Measurements from ENCODE around the gene CDK8. TPM values are rescaled to one million over a fixed set of nuclear protein-coding genes. Genes with fewer than 3 reads are reported as not detected.
A peak's percentile ranks its signal among the peaks of the same experiment; 100 is the strongest.

Gene CDK8
- polyA plus RNA-seq, 4 donors: 16.8 to 29.7 (median 25.3) TPM

- DNase-seq: peak; percentile 97 to 99
- Histone ChIP-seq H3K9me3 (ENCODE audit: control insufficient read depth in 2 of 2, insufficient read depth in 1 of 2, low read depth in 1 of 2, low read length in 1 of 2) (no peaks in the 10 kb centered on the region), H3K4me3 (ENCODE audit: low read depth in 1 of 3, low read length in 3 of 3) (peak within 1 kb of the TSS; percentile 92 to 96 (median 95)), H3K36me3 (ENCODE audit: control insufficient read depth in 3 of 3, insufficient read depth in 2 of 3, low read depth in 1 of 3, low read length in 3 of 3) (peaks cover 0 to 6% (median 2%) of the 10 kb centered on the region in 3 donors), H3K27ac (ENCODE audit: low read depth in 1 of 3, low read length in 2 of 3) (peak within 1 kb of the TSS; percentile 96 to 98 (median 97)), H3K27me3 (ENCODE audit: control insufficient read depth in 3 of 3, insufficient read depth in 3 of 3, low read length in 3 of 3) (no peaks in the 10 kb centered on the region), H3K4me1 (ENCODE audit: control insufficient read depth in 3 of 3, insufficient read depth in 2 of 3, low read depth in 1 of 3, low read length in 2 of 3) (peaks cover 0 to 3% (median 2%) of the 10 kb centered on the region in 3 donors)
- no peak for FAIRE-seq
- 0 to 1% (median 0%) methylated on average over 56 to 67 of the region's 67 CpGs for WGBS, 3 donors
These were observed 32.0 kb upstream of the CDK8 start, which contains the start of gene RNF6 for GRCh38 chr13:26221721-26222519. Gene RNF6 (minus strand): TSS chr13:26222314. CDS start chr13:26219649, 2,665 bp downstream.

DNA sequence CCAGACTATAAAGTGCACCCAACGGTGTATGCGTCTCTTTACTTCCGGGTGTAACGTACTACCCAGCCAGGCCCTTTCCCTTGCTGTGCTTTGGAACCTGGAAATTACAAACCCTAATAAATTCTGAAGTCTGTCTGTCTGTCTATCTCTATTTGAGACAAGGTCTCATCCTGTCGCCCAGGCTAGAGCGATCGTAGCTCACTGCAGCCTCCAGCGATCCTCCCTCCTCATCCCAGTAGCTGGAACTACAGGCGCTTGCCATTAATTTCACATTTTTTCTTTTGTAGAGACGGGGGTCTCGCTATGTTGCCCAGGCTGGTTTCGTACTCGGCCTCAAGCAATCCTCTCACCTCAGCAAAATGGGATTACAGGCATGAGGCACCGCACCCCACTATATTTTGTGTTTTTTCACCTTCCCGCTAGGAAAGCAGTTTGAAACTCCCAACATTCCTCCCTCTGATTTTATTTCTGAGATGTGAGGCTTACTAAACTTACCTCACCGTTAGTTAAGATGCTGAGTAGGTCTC lies 31.3 kb upstream of the CDK8 start:
- WGBS, 3 donors: 22 to 31% (median 29%) methylated on average over 16 of the region's 16 CpGs
- no peak for DNase-seq
- peaks cover 0 to 2% (median 2%) of the 10 kb centered on the region in 3 donors for H3K36me3 ChIP-seq (ENCODE audit: control insufficient read depth in 3 of 3, insufficient read depth in 2 of 3, low read depth in 1 of 3, low read length in 3 of 3)
- H3K4me1 ChIP-seq (ENCODE audit: control insufficient read depth in 3 of 3, insufficient read depth in 2 of 3, low read depth in 1 of 3, low read length in 2 of 3): peaks cover 0 to 3% (median 2%) of the 10 kb centered on the region in 3 donors
- no peaks in the 10 kb centered on the region for H3K27me3 ChIP-seq (ENCODE audit: control insufficient read depth in 3 of 3, insufficient read depth in 3 of 3, low read length in 3 of 3)
- H3K4me3 ChIP-seq (ENCODE audit: low read depth in 1 of 3, low read length in 3 of 3): peak overlapping the region; percentile 92 to 96 (median 95)
- no peaks in the 10 kb centered on the region for H3K9me3 ChIP-seq (ENCODE audit: control insufficient read depth in 2 of 2, insufficient read depth in 1 of 2, low read depth in 1 of 2, low read length in 1 of 2)
- peak overlapping the region; percentile 96 to 98 (median 97) for H3K27ac ChIP-seq (ENCODE audit: low read depth in 1 of 3, low read length in 2 of 3)
- FAIRE-seq: no peak

DNA sequence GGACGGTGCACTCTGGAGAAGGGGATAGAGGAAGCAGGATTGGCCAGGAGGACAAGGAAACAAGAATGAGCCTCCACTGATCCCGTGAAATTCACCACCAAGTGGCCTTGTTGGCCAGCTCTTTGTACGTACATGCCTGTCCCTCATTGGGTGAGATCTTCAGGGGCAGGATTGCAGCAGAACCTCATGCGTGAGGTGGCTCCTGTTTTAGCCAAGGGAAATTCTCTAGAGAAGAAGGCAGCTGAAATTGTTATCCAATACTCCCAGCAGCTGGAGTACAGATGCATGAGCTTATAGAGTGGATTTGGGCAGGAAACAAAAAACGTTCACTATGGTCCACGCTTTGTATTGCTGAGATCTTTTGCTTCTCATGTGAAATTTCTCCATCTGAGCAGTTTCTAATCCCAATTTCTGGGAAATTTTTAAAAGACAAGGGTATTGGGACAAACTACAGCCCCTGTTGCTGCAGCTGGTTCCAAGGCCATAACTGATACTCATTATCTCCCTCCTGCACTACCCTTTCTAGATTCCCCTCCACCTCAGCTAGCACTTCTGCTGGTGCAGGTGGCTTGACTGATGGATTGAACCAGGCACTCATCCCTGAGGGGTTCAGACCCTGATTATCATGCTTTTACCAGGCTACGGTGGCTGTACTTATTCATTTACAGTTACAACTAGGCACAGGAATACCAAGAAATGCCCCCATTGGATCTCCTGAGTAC lies 27.9 kb upstream of the CDK8 start:
- DNase-seq (no peak), FAIRE-seq (no peak)
- Histone ChIP-seq H3K4me3 (ENCODE audit: low read depth in 1 of 3, low read length in 3 of 3) (no peak overlapping the region), H3K4me1 (ENCODE audit: control insufficient read depth in 3 of 3, insufficient read depth in 2 of 3, low read depth in 1 of 3, low read length in 2 of 3) (no peaks in the 10 kb centered on the region), H3K9me3 (ENCODE audit: control insufficient read depth in 2 of 2, insufficient read depth in 1 of 2, low read depth in 1 of 2, low read length in 1 of 2) (no peaks in the 10 kb centered on the region), H3K36me3 (ENCODE audit: control insufficient read depth in 3 of 3, insufficient read depth in 2 of 3, low read depth in 1 of 3, low read length in 3 of 3) (no peaks in the 10 kb centered on the region), H3K27me3 (ENCODE audit: control insufficient read depth in 3 of 3, insufficient read depth in 3 of 3, low read length in 3 of 3) (no peaks in the 10 kb centered on the region), H3K27ac (ENCODE audit: low read depth in 1 of 3, low read length in 2 of 3) (no peak overlapping the region)
- 78 to 81% (median 78%) methylated on average over 7 of the region's 7 CpGs for WGBS, 3 donors

- no peak for DNase-seq
- H3K9me3 ChIP-seq (ENCODE audit: control insufficient read depth in 2 of 2, insufficient read depth in 1 of 2, low read depth in 1 of 2, low read length in 1 of 2): no peaks in the 10 kb centered on the region
- 79 to 86% (median 85%) methylated on average over 6 of the region's 6 CpGs for WGBS, 3 donors
- no peaks in the 10 kb centered on the region for H3K27me3 ChIP-seq (ENCODE audit: control insufficient read depth in 3 of 3, insufficient read depth in 3 of 3, low read length in 3 of 3)
- peak overlapping the region in 1 of 3 donors; percentile 24 for H3K27ac ChIP-seq (ENCODE audit: low read depth in 1 of 3, low read length in 2 of 3)
- no peak overlapping the region for H3K4me3 ChIP-seq (ENCODE audit: low read depth in 1 of 3, low read length in 3 of 3)
- FAIRE-seq: no peak
- H3K36me3 ChIP-seq (ENCODE audit: control insufficient read depth in 3 of 3, insufficient read depth in 2 of 3, low read depth in 1 of 3, low read length in 3 of 3): no peaks in the 10 kb centered on the region
- no peaks in the 10 kb centered on the region for H3K4me1 ChIP-seq (ENCODE audit: control insufficient read depth in 3 of 3, insufficient read depth in 2 of 3, low read depth in 1 of 3, low read length in 2 of 3)
These were observed 26.6 kb upstream of the CDK8 start for GRCh38 chr13:26227166-26227971.

DNA sequence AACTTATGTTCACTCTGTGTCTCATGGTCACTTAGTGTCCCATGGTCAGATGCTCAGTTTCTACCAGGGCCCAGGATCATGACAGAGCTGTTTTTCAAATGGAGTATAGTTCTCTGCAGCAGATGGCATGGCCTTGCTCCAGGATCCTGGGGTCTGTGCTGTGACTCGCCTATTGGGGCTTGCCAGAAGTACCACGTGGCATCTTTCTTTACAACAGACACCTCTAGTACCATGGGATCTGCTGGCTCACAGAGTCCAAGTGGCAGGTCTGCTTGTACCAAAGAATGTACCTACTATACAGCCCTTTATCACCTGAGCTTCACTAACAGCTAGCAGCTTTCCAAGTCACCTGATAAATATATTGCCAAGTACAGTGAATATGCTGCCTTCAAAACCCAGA lies 25.8 kb upstream of the CDK8 start:
- WGBS, 3 donors: 76 to 87% (median 83%) methylated on average over 2 of the region's 2 CpGs
- FAIRE-seq: no peak
- Histone ChIP-seq H3K36me3 (ENCODE audit: control insufficient read depth in 3 of 3, insufficient read depth in 2 of 3, low read depth in 1 of 3, low read length in 3 of 3) (no peaks in the 10 kb centered on the region), H3K4me1 (ENCODE audit: control insufficient read depth in 3 of 3, insufficient read depth in 2 of 3, low read depth in 1 of 3, low read length in 2 of 3) (no peaks in the 10 kb centered on the region), H3K27me3 (ENCODE audit: control insufficient read depth in 3 of 3, insufficient read depth in 3 of 3, low read length in 3 of 3) (no peaks in the 10 kb centered on the region), H3K9me3 (ENCODE audit: control insufficient read depth in 2 of 2, insufficient read depth in 1 of 2, low read depth in 1 of 2, low read length in 1 of 2) (no peaks in the 10 kb centered on the region), H3K4me3 (ENCODE audit: low read depth in 1 of 3, low read length in 3 of 3) (no peak overlapping the region), H3K27ac (ENCODE audit: low read depth in 1 of 3, low read length in 2 of 3) (peak overlapping the region in 1 of 3 donors; percentile 24)
- peak in 1 of 2 donors; percentile 39 for DNase-seq

GRCh38 chr13:26229080-26229615 lies 24.8 kb upstream of the CDK8 start:
- FAIRE-seq (no peak), DNase-seq (no peak)
- 88 to 95% (median 93%) methylated on average over 12 to 13 of the region's 13 CpGs for WGBS, 3 donors
- no peak overlapping the region for H3K4me3 ChIP-seq (ENCODE audit: low read depth in 1 of 3, low read length in 3 of 3)
- H3K27me3 ChIP-seq (ENCODE audit: control insufficient read depth in 3 of 3, insufficient read depth in 3 of 3, low read length in 3 of 3): no peaks in the 10 kb centered on the region
- no peaks in the 10 kb centered on the region for H3K4me1 ChIP-seq (ENCODE audit: control insufficient read depth in 3 of 3, insufficient read depth in 2 of 3, low read depth in 1 of 3, low read length in 2 of 3)
- no peaks in the 10 kb centered on the region for H3K9me3 ChIP-seq (ENCODE audit: control insufficient read depth in 2 of 2, insufficient read depth in 1 of 2, low read depth in 1 of 2, low read length in 1 of 2)
- H3K27ac ChIP-seq (ENCODE audit: low read depth in 1 of 3, low read length in 2 of 3): no peak overlapping the region
- H3K36me3 ChIP-seq (ENCODE audit: control insufficient read depth in 3 of 3, insufficient read depth in 2 of 3, low read depth in 1 of 3, low read length in 3 of 3): no peaks in the 10 kb centered on the region

- DNase-seq (peak; percentile 17 to 37), FAIRE-seq (no peak)
- no peaks in the 10 kb centered on the region for H3K27me3 ChIP-seq (ENCODE audit: control insufficient read depth in 3 of 3, insufficient read depth in 3 of 3, low read length in 3 of 3)
- H3K4me1 ChIP-seq (ENCODE audit: control insufficient read depth in 3 of 3, insufficient read depth in 2 of 3, low read depth in 1 of 3, low read length in 2 of 3): no peaks in the 10 kb centered on the region
- H3K27ac ChIP-seq (ENCODE audit: low read depth in 1 of 3, low read length in 2 of 3): no peak overlapping the region
- 23 to 48% (median 38%) methylated on average over 6 of the region's 6 CpGs for WGBS, 3 donors
- H3K36me3 ChIP-seq (ENCODE audit: control insufficient read depth in 3 of 3, insufficient read depth in 2 of 3, low read depth in 1 of 3, low read length in 3 of 3): no peaks in the 10 kb centered on the region
- no peak overlapping the region for H3K4me3 ChIP-seq (ENCODE audit: low read depth in 1 of 3, low read length in 3 of 3)
- H3K9me3 ChIP-seq (ENCODE audit: control insufficient read depth in 2 of 2, insufficient read depth in 1 of 2, low read depth in 1 of 2, low read length in 1 of 2): no peaks in the 10 kb centered on the region
These were observed 23.2 kb upstream of the CDK8 start for GRCh38 chr13:26230703-26231102.
